Right ventricle myocardium inferior (tissue), 1 donor: ENCODE data around the gene SHCBP1. TPM values are rescaled to one million over a fixed set of nuclear protein-coding genes. Genes with fewer than 3 reads are reported as not detected.
"Not testable (repeated sequence)": the region's sequence is repeated elsewhere in the genome, so short reads cannot be mapped to it uniquely, and the experiment has no call there.

ENCODE experiments used
- ATAC-seq: fragments of 200-7000 bp; cut with Tn5 transposase; one replicate; pipeline ENCODE4 v1.9.1; 2020; ENCODE audit warnings: mild to moderate bottlenecking, moderate library complexity
- DNase-seq: peaks from one replicate; pipeline ENCODE4 v3.0.0; 2021; ENCODE audit errors: missing footprints
- intact Hi-C: fragments of 100-400 bp; cut with DNase I; formaldehyde crosslinking; loops from one replicate; pipeline ENCODE4 v1.11.0; 2022
- total RNA-seq: library from RNA; stranded (reverse); fragmentation: NEBNext Ultra II Directional; extraction: Animal tissue kit (Norgen Biotek cat#: 25700); gene quantifications from one replicate; pipeline ENCODE4 v1.2.1, GENCODE V29; 2021
- donor health status: DM: no; HTN: yes; CAD: no; lungs with severe emphysema.

Gene SHCBP1
- total RNA-seq, 1 donor from 2014 or later, result 1.0 TPM

GRCh38 chr16:46554435-46554834, 66.7 kb downstream of the SHCBP1 start:
- intact Hi-C loops, result loop anchor here (1.0 kb wide), 1 partner anchor 53 kb away; no protein-coding TSS in a partner anchor
- ATAC-seq, result not testable (repeated sequence)

GRCh38 chr16:46549477-46549876, 71.7 kb downstream of the SHCBP1 start:
- intact Hi-C loops, result no loop called here

More at GRCh38 chr16:46554435-46554834, 66.7 kb downstream of the SHCBP1 start:
- peak; percentile 81 for DNase-seq

More at GRCh38 chr16:46549477-46549876, 71.7 kb downstream of the SHCBP1 start:
- DNase-seq (no peak), ATAC-seq (no peak)

Other genes with a start within 250 kb of the SHCBP1 start
- gene VPS35, start 67.8 kb upstream of the SHCBP1 start, total RNA-seq, result 86.9 TPM
- 2.5 TPM for gene ORC6, start 68.3 kb upstream of the SHCBP1 start, total RNA-seq
- gene MYLK3, start 127.0 kb upstream of the SHCBP1 start, total RNA-seq, result 261 TPM
- gene C16orf87, start 209.8 kb upstream of the SHCBP1 start, total RNA-seq, result 13.6 TPM